Mucosa of gallbladder (tissue), 1 donor: ENCODE data around the gene DIS3L. TPM values are rescaled to one million over a fixed set of nuclear protein-coding genes. Genes with fewer than 3 reads are reported as not detected.
A peak's percentile ranks its signal among the peaks of the same experiment; 100 is the strongest.
"Not testable (repeated sequence)": the region's sequence is repeated elsewhere in the genome, so short reads cannot be mapped to it uniquely, and the experiment has no call there.

Experiments used
- DNase-seq: peaks from one replicate; pipeline ENCODE4 v3.0.0-alpha.2; 2020; ENCODE audit warnings: low spot score
- total RNA-seq: library from RNA; stranded (reverse); gene quantifications from one replicate; pipeline ENCODE4 v1.2.1, GENCODE V29; 2021
- donor health status: DM: no; HTN: no; CAD: no.

Gene DIS3L
- total RNA-seq, 1 donor from 2014 or later: 29.3 TPM

GRCh38 chr15:66309828-66310227 lies 16.5 kb downstream of the DIS3L start:
- DNase-seq: no peak

- no peak for DNase-seq
Measured at GRCh38 chr15:66310786-66311185, 17.4 kb downstream of the DIS3L start.

- DNase-seq: no peak
Measured at GRCh38 chr15:66312144-66312543, 18.8 kb downstream of the DIS3L start.

GRCh38 chr15:66323312-66323928 lies 30.1 kb downstream of the DIS3L start:
- no peak for DNase-seq

- no peak for DNase-seq
Measured at GRCh38 chr15:66326051-66326450, 32.7 kb downstream of the DIS3L start.

GRCh38 chr15:66327736-66328135 lies 34.4 kb downstream of the DIS3L start:
- no peak for DNase-seq

GRCh38 chr15:66328771-66329170 lies 35.4 kb downstream of the DIS3L start:
- no peak for DNase-seq

GRCh38 chr15:66348530-66348929 lies 55.2 kb downstream of the DIS3L start:
- DNase-seq: not testable (repeated sequence)

GRCh38 chr15:66356077-66356358 lies 62.6 kb downstream of the DIS3L start:
- DNase-seq: no peak

GRCh38 chr15:66356359-66357236 lies 63.2 kb downstream of the DIS3L start, which contains the start of gene TIPIN:
TSS of gene TIPIN (minus strand) at chr15:66356685. CDS start at chr15:66352947, 3,738 bp downstream.
- peak; percentile 95 for DNase-seq

- no peak for DNase-seq
Measured at GRCh38 chr15:66359740-66360139, 66.4 kb downstream of the DIS3L start.

GRCh38 chr15:66361745-66362460 lies 68.5 kb downstream of the DIS3L start:
- not testable (repeated sequence) for DNase-seq

- DNase-seq: no peak
Measured at GRCh38 chr15:66362776-66363175, 69.4 kb downstream of the DIS3L start.

GRCh38 chr15:66364944-66365528 lies 71.7 kb downstream of the DIS3L start:
- DNase-seq: no peak

GRCh38 chr15:66369773-66370651 lies 76.6 kb downstream of the DIS3L start:
- no peak for DNase-seq

GRCh38 chr15:66374179-66374578 lies 80.8 kb downstream of the DIS3L start:
- DNase-seq: no peak

- no peak for DNase-seq
Measured at GRCh38 chr15:66378814-66379430, 85.6 kb downstream of the DIS3L start.

GRCh38 chr15:66381376-66381775 lies 88.0 kb downstream of the DIS3L start:
- DNase-seq: not testable (repeated sequence)
